HG02981 (cell line): Measurements from ENCODE around the gene CDH23.

Source experiments
- ATAC-seq: cut with Tn5 transposase; IDR thresholded peaks from one replicate; pipeline ENCODE4 v1.9.1; 2021; ENCODE audit warnings: mild to moderate bottlenecking, moderate library complexity; ENCODE audit not compliant: unreplicated experiment

CDH23 gene

GRCh38 chr10:71727738-71728737 lies 331.3 kb downstream of the CDH23 start:
- ATAC-seq: peak; percentile 40

- no peak for ATAC-seq
Measured at GRCh38 chr10:71729161-71729636, 332.5 kb downstream of the CDH23 start.

GRCh38 chr10:71731791-71732190 lies 335.1 kb downstream of the CDH23 start:
- ATAC-seq: no peak

- ATAC-seq: no peak
Measured at GRCh38 chr10:71734797-71735196, 338.1 kb downstream of the CDH23 start.

- ATAC-seq: no peak
Measured at GRCh38 chr10:71735709-71736569, 339.2 kb downstream of the CDH23 start.

- ATAC-seq: no peak
Measured at GRCh38 chr10:71736570-71736952, 339.8 kb downstream of the CDH23 start.

- no peak for ATAC-seq
Measured at GRCh38 chr10:71737001-71737833, 340.5 kb downstream of the CDH23 start.

GRCh38 chr10:71737834-71738197 lies 341.1 kb downstream of the CDH23 start:
- ATAC-seq: no peak

GRCh38 chr10:71739358-71739900 lies 342.7 kb downstream of the CDH23 start:
- ATAC-seq: no peak

- ATAC-seq: no peak
Measured at GRCh38 chr10:71740069-71740653, 343.4 kb downstream of the CDH23 start.

- no peak for ATAC-seq
Measured at GRCh38 chr10:71741029-71741428, 344.3 kb downstream of the CDH23 start.

- ATAC-seq: no peak
Measured at GRCh38 chr10:71741671-71742070, 345.0 kb downstream of the CDH23 start.

- ATAC-seq: no peak
Measured at GRCh38 chr10:71742301-71743088, 345.8 kb downstream of the CDH23 start.

- ATAC-seq: no peak
Measured at GRCh38 chr10:71743089-71743838, 346.5 kb downstream of the CDH23 start.

- no peak for ATAC-seq
Measured at GRCh38 chr10:71743866-71744265, 347.1 kb downstream of the CDH23 start.

- ATAC-seq: no peak
Measured at GRCh38 chr10:71744897-71745663, 348.4 kb downstream of the CDH23 start.

- ATAC-seq: no peak
Measured at GRCh38 chr10:71745664-71746250, 349.0 kb downstream of the CDH23 start.
